Fibroblast of upper back skin (primary cell): ENCODE measurements around the gene ADGRG3.
A peak's percentile ranks its signal among the peaks of the same experiment; 100 is the strongest.
"Not testable (repeated sequence)": the region's sequence is repeated elsewhere in the genome, so short reads cannot be mapped to it uniquely, and the experiment has no call there.

Experiments used
- DNase-seq: peaks from one replicate; pipeline ENCODE4 v3.0.0-alpha.2; 2013

Gene ADGRG3

GRCh38 chr16:57724531-57724930, 56.4 kb downstream of the ADGRG3 start:
- DNase-seq = no peak

GRCh38 chr16:57725151-57725550, 57.0 kb downstream of the ADGRG3 start:
- DNase-seq = no peak

- no peak for DNase-seq
Measured at GRCh38 chr16:57725554-57725953, 57.4 kb downstream of the ADGRG3 start.

- DNase-seq = no peak
Measured at GRCh38 chr16:57725976-57726375, 57.9 kb downstream of the ADGRG3 start.

DNA sequence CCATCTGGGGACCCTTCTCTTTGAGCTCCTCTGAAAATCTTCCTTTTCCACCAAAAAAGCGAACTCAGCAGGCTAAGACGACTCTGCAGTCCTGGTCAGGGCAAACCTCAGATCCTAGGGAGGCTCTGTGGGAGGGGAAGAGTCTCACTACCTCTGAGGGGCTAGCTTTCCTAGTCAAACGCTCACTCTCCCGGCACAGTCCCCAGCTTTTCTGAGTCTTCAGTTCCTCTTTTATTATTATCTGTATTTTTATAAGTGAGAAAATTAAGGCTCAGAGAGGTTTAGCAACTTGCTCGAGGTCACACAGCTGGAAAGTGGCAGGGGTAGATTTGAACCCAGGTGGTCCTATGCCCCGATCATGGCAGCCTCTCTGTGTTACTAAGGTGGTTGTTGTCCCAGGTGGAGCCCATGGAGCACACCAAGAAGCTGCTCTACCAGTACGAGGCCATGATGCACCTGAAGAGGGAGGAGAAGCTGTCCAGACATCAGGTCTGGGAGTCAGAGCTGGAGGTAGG, 58.4 kb downstream of the ADGRG3 start:
- DNase-seq = no peak

- DNase-seq = no peak
Measured at GRCh38 chr16:57727610-57728009, 59.5 kb downstream of the ADGRG3 start.

DNA sequence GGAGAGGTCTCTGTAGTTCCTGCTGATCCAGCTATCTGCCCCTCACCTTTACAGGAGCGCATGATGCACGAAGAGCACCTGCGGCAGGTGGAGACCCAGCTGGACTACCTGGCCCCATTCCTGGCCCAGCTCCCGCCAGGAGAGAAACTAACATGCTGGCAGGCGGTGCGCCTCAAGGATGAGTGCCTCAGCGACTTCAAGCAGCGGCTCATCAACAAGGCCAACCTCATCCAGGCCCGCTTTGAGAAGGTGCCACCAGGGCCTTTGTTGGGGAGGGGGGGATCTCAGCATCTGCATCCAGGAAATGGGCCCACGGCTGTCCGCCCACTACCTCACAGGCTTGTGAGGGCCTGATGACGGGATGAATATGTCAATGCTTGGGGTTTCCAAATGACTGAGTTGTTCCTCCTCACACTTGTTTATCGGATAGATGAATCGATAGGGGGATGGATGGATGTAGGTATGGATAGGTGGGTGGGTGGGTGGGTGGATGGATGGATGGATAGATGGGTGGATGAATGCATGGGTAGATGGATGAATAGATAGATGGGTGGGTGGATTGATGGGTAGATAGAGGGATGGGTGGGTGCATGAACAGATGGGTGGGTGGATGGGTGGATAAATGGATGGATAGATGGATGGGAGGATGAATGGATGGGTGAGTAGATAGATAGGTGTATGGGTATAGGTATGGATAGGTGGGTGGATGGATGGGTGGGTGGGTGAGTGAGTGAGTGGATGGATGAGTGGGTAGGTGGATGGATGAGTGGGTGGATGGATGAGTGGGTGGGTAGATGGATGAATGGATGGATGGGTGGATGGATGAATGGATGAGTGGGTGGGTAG, 60.5 kb downstream of the ADGRG3 start:
- DNase-seq = no peak

GRCh38 chr16:57729182-57729484, 61.0 kb downstream of the ADGRG3 start:
- DNase-seq = no peak

DNA sequence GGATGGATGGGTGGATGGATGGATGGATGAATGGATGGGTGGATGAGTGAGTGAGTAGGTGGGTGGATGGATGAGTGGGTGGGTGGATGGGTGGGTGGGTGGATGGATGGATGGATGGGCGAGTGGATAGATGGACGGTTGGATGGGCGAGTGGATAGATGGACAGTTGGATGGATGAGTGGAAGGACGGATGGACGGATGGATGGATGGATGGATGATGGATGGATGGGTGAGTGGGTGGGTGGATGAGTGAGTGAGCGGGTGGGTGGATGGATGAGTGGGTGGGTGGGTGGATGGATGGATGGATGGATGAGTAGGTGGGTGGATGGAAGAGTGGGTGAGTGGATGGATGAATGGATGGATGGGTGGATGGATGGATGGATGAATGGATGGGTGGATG, 61.7 kb downstream of the ADGRG3 start:
- not testable (repeated sequence) for DNase-seq

GRCh38 chr16:57730771-57731730, 62.9 kb downstream of the ADGRG3 start:
- no peak for DNase-seq

DNA sequence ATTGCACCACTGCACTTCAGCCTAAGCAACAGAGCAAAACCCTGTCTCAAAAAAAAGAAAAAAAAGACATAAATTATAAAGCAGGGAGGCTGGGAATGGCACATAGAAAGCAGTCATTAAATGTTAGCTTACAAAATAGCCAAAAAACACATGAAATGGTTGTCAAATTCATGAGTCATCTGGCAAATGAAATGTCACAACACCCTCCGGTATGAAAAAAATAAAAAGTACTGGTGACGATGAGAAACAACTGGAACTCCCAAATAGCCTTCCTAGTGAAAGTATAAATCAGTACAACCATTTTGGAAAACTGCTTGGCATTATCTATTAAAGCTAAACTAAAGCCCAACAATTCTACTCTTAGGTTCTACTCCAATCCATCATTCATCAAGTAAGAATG, 63.9 kb downstream of the ADGRG3 start:
- no peak for DNase-seq

- no peak for DNase-seq
Measured at GRCh38 chr16:57732714-57733113, 64.6 kb downstream of the ADGRG3 start.

DNA sequence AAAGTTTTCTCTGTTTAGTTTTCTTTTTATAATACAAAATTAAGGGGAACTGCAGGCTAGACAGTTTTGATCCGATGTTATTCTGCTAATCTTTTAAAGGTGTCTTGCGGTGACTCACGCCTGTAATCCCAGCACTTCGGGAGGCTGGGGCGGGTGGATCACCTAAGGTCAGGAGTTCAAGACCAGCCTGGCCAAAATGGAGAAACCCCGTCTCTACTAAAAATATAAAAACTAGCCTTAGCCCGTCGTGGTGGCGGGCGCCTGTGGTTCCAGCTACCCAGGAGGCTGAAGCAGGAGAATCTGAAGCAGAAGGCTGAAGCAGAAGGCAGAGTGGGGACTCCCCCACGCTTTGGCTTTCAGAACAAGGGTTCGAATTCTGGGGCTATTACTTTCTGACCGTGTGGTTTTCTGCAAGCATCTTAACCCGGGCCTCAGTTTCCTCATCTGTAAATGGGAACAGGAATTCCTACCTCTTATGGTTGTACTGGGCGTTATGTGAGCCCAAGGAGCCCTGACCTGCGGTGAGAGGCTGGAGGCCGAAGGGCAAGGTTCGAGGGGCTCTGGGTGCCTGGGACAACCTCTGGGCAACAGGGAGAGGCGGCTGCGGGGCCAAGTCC, 66.3 kb downstream of the ADGRG3 start:
- DNase-seq = no peak

DNA sequence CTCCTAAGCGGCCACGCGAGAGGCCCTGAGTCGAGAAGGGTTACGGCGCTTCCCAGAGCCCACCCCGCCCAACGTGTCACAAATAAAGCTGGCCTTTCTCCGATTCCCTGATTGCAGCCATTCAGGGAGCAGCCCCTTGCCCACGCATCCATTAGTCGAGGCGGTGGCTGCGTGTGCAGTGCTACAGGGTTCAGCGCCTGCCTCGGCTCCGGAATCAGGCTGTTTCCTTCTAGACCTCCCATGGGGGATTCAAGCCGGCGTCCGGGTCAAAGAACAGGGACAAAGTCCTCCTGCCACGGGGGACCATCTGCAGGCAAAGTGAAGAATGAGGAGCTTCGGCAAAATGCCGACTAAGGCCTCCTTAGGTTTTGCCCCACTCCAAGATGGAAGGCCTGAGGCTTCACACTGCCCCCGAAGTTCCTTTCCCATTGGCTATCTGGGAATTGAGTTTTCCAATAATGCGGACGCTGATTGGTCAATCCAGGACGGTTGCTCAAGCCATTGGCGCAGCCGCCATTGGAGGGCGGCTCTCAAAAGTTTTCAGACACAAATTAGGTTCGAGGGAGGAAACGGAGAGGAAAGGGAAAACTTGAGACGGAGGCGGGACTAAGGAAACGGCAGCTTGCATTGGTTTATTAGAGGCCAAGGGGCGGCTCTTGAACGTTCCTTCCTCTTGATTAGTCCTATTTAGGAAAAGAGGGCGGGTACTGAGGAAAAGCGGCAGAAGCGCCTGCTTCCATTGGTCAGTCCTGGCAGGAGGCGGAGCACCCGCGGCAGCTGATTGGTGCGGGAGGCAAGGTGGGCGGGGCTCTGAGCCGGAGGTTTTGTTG, 67.0 kb downstream of the ADGRG3 start:
- peak; percentile 100 for DNase-seq

DNA sequence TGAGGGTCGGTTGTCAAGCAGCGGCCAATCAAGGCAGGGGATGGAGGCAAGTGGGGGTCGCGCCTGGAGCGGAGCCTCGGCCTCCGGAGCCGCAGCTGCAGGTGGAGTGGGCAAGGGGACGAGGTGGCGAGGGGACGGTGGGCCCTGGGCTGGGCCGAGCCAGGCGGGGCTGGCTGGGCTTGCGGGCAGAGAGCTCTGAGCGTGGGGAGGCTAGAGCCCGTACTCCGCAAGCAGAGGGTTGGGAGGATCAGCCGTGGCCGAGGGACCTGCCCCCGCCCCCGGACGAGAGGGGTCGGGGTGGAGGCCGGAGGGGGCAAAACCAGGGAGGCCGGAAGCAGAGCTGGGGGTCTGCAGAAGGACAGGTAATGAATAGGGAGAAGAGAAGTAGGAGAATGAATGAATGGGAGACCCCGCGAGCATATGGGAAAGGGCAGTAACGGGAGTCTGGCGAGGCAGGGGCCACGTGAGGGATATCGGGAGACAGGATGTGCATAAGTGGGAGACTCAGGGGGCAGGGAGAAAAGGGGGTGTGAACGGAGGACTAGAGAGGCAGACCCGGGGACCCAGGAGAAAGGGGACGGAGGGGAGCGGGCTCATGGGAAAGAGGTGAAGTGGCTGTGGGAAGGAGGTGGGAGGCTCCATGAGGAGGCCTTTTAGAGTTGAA, 67.8 kb downstream of the ADGRG3 start, which contains the start of gene KATNB1:
Gene KATNB1, plus strand, starts transcription at position 16 of the 664 bp plus-strand sequence. CDS start 1,474 bp downstream, outside the sequence.
- DNase-seq = no peak

DNA sequence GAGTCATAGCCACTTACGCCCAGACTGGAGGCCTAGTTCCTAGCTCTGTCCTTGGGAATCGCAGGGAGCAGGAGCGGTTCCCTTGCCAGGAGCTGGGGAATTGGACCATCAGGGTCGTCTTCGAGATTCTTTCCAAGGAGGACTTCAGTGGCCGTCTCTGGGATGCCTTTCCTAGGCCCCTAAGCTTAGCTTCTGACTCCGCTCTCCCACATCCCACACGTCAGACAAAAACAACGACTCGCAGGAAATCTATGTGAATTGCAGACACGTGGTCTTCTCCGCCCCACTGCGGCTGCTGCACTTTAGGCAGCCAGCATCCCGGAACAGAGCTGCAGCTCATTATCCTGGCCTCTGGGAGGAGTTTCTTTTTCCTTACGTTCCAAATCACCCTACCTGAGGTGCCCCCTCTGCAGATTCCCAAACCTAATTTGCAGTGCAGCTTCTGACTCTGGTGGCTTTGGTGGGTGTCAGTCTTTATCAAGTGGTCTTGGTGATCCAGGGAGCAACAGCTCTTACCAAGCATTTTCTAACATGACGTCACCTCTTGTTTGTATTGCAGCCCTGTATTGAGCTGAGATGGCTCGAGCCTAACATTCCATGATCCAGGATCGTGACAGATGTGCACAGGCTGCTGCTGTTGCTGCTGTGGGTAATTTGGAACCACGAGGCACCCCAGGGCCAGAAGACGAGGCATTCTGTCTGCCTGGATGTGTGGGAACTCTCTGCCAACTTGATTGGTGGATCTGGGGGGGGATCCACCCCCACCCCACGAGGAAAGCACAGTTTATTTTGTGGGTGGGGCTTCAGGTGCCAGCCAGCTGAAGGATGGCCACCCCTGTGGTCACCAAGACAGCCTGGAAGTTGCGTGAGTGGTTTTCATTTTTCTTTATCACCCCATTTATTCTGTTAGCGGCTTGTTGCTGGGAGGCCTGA, 68.6 kb downstream of the ADGRG3 start:
- DNase-seq = peak; percentile 65

DNA sequence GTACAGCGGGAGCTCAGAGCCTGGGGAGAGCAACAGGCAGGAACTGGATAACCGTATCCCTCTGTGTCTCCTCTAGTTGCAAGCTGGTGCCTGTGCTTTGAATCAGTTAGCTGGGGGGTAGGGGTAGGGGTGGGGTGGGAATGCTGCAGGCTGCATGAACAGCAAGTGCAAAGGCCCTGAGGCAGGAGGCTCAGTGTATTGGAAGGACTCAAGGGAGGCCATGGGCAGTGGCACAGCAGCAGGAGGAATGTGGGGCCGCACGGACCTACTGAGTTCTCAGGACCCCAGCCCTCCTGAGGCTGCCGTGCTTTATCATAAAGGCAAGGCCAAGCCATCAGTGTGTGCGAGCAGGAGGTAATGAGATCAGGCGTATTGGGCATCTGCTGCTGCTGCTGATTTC, 70.7 kb downstream of the ADGRG3 start:
- no peak for DNase-seq
